ENCODE results near the gene TENM3. TPM values are rescaled to one million over a fixed set of nuclear protein-coding genes. Genes with fewer than 3 reads are reported as not detected.

Gene TENM3
- polyA plus RNA-seq, 1 experiment: 9.2 TPM

DNA sequence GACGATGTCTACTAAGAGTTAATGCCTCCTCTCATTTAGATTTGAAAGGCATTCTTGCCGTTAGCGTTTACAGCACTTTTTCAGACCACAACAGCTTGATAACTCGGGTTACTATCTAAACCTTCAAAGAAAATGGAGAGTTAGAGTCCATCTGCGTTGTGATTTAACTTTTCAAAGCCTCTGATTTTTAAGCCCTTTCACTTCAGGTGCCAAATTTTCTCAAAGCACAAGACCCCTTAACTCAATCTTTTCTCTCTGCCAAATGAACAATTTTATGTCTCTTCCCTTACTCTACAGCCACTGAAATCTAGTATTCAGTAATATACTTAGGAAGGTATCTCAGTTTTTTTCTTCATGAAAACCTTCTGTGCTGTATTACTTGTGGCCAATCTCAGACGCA, 310.5 kb downstream of the TENM3 start:
- DNase-seq (ENCODE audit: low read depth): no peak
- Histone ChIP-seq H3K27me3 (ENCODE audit: control insufficient read depth, insufficient read depth, low read length) (no peaks in the 10 kb centered on the region), H3K4me3 (ENCODE audit: low read depth, low read length) (no peak overlapping the region), H3K36me3 (ENCODE audit: control insufficient read depth, insufficient read depth, low read length) (no peaks in the 10 kb centered on the region)
- POLR2A ChIA-PET: no interaction called here
- CTCF ChIA-PET: no interaction called here
- no peak for TF ChIP-seq CTCF (IDR thresholded peaks at IDR 0.05; ENCODE audit: insufficient read depth, low read depth, low read length)

GRCh38 chr4:182554736-182555135, 311.5 kb downstream of the TENM3 start:
- Histone ChIP-seq H3K27me3 (ENCODE audit: control insufficient read depth, insufficient read depth, low read length) (no peaks in the 10 kb centered on the region), H3K36me3 (ENCODE audit: control insufficient read depth, insufficient read depth, low read length) (no peaks in the 10 kb centered on the region), H3K4me3 (ENCODE audit: low read depth, low read length) (no peak overlapping the region)
- CTCF ChIA-PET: interaction anchor here (0.8 kb wide), 1 partner anchor 8 kb away, joined by 3 read pairs; no protein-coding TSS in a partner anchor
- DNase-seq (ENCODE audit: low read depth): no peak
- TF ChIP-seq CTCF (IDR thresholded peaks at IDR 0.05; ENCODE audit: insufficient read depth, low read depth, low read length): no peak
- POLR2A ChIA-PET: no interaction called here

- Histone ChIP-seq H3K4me3 (ENCODE audit: low read depth, low read length) (no peak overlapping the region), H3K27me3 (ENCODE audit: control insufficient read depth, insufficient read depth, low read length) (no peaks in the 10 kb centered on the region), H3K36me3 (ENCODE audit: control insufficient read depth, insufficient read depth, low read length) (no peaks in the 10 kb centered on the region)
- ChIA-PET CTCF (no interaction called here), POLR2A (interaction anchor here (0.6 kb wide), 1 partner anchor 1416 kb away, joined by 6 read pairs; no protein-coding TSS in a partner anchor)
- TF ChIP-seq CTCF (IDR thresholded peaks at IDR 0.05; ENCODE audit: insufficient read depth, low read depth, low read length): no peak
- peak; percentile 47 for DNase-seq (ENCODE audit: low read depth)
These were observed 312.8 kb downstream of the TENM3 start for GRCh38 chr4:182555997-182556418.

DNA sequence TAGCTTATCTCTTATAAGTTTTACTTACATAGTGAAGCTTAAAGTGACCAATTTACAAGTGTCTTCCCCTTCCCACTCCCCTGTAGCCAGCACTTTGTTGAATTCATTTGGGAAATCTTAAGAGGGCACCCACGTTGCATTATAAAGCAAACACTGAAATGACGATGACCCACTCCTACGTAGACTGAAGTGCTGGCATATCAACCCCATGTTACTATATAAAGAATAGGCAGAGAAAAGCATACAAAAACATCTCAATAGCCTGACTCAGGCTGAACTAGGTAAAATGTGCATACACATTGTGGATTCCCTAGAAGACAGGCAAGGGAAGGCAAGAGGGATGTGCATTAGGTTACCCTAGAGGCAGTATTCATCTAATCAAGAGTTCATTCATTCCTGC, 313.4 kb downstream of the TENM3 start:
- H3K36me3 ChIP-seq (ENCODE audit: control insufficient read depth, insufficient read depth, low read length): no peaks in the 10 kb centered on the region
- no peak for TF ChIP-seq CTCF (IDR thresholded peaks at IDR 0.05; ENCODE audit: insufficient read depth, low read depth, low read length)
- H3K27me3 ChIP-seq (ENCODE audit: control insufficient read depth, insufficient read depth, low read length): no peaks in the 10 kb centered on the region
- ChIA-PET POLR2A (no interaction called here), CTCF (no interaction called here)
- H3K4me3 ChIP-seq (ENCODE audit: low read depth, low read length): no peak overlapping the region
- no peak for DNase-seq (ENCODE audit: low read depth)

- no peak for DNase-seq (ENCODE audit: low read depth)
- POLR2A ChIA-PET: no interaction called here
- no peaks in the 10 kb centered on the region for H3K36me3 ChIP-seq (ENCODE audit: control insufficient read depth, insufficient read depth, low read length)
- TF ChIP-seq CTCF (IDR thresholded peaks at IDR 0.05; ENCODE audit: insufficient read depth, low read depth, low read length): no peak
- no peak overlapping the region for H3K4me3 ChIP-seq (ENCODE audit: low read depth, low read length)
- CTCF ChIA-PET: no interaction called here
- H3K27me3 ChIP-seq (ENCODE audit: control insufficient read depth, insufficient read depth, low read length): no peaks in the 10 kb centered on the region
These were observed 317.2 kb downstream of the TENM3 start for GRCh38 chr4:182560358-182560757.

Measured in BJ (cell line).